ENCODE results near the gene LRP2.

Gene LRP2

DNA sequence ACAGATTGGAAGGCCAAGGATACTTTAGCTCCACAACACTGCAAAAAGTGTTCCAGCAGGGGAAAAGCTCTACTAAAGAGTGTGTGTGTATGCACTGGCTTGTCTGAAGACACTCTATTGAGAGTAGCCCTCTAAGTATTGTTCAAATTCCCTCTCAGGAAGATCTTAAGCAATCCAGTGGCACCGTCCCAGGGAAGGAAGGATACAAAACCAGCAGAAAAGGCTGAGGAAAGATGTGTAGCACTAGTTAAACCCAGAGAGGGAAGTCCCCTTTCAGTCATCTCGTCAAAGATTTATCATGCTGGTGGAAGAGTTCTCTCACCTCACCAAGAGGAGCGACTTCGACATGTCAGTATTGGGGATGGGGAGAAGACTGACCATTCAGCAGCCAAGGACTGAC, 242.5 kb downstream of the LRP2 start:
- no peak for DNase-seq (ENCODE audit: low read depth in 2 of 2)

DNA sequence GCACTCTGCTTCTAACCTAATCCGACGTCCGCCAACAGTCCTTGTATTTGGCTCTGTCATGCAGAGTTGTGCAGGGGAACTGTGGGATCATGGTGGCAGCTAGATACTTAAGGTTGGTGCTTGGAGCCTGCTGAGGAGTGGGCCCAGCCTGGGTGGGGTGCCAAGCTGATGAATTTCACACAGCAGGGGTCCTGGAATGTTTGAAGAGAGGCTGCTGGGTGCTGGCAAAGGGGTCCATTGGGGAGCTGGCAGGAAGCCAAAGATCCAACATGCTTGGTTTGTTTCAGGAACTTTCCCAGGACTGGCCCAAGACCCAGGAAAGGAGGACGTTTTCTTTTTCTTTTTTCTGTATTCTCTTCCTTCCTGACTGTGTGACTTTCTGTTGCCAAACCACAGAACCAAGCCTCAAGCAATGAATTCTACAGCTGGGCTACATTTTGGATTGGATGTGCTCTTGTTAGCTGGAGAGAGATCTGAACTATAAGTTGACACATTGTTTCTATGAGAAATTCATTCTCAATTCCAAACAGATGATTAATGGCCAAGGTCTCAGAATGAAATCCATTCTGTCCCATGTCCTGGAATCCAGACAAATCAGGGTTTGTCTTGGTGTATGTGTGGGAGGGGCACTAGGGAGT, 243.1 kb downstream of the LRP2 start:
- DNase-seq (ENCODE audit: low read depth in 2 of 2): no peak

DNA sequence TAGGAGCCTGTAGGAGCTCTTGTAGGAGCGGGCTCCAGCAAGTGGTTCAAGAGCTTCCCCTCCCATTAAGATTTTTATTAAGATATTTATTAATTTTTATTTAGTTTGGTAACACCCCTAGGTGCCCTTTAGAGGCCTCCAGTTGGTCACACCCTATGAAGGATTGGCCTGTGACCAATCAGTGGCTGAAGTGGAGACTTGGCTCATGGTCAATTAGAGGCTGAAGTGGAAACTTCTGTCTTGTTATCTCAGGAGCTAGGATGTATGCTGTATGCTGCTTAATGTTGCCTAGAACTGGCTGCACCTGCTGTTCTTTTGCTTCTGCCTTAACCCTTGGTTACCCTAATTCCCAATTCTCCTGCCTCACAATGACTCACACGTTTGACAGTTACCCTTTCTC, 244.3 kb downstream of the LRP2 start:
- DNase-seq (ENCODE audit: low read depth in 2 of 2): no peak

DNA sequence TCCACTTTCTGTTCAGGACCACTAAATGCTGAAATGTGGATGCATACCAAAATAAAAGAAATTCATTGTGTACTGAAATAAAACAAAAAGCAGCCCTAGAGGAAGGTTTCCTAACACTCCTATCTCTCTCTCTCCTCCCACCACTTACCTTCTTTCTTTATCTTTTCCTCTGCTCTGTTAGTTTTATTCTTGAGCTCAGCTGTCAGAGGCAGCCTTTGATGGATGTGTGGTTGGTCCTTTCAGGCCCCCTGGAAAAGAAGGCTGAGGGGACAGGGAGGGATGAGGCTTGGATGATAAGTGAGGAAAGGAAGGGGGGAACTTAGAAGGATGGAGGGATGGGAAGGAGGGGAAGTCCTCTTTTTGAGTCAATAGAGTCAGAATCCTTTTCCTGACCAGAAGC, 245.3 kb downstream of the LRP2 start:
- no peak for DNase-seq (ENCODE audit: low read depth in 2 of 2)

DNA sequence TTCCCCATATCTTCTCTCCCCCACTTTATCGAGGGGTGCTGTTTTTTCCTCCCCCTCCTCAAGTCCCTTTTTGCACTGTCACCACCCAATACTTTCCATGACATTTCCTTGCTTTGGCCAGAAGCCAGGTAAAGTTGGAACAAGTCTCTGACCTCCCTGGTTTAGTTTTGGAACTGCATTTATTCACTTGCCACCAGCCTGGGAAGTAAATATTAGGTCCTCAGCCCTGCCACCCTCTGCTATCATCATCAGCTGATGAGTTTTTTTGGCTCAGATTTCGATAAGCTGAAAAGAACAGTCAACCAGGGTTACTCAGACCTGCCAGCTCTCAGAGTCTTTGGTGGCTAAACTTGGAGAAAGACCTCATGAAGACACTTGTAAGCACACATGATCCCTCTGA, 246.0 kb downstream of the LRP2 start:
- DNase-seq (ENCODE audit: low read depth in 2 of 2): no peak

DNA sequence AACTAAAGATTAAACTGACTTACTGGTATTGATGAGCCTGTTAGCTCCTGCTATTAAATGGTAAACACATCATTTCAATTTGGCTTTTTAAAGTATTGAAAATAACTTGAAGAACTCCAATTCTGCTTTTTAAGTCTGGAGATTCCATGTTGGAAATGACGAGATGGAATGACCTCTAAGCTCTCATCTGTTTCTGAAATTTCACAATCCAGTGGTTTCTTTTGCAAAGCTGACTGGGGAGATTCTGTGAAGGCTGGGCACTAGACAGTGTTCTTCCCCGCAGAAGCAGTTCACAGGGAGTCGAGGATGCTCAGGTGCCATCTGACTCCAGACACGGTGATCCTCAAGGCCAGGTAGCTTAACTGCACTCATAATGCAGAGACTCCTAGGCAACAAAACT, 248.3 kb downstream of the LRP2 start:
- DNase-seq (ENCODE audit: low read depth in 2 of 2): no peak

DNA sequence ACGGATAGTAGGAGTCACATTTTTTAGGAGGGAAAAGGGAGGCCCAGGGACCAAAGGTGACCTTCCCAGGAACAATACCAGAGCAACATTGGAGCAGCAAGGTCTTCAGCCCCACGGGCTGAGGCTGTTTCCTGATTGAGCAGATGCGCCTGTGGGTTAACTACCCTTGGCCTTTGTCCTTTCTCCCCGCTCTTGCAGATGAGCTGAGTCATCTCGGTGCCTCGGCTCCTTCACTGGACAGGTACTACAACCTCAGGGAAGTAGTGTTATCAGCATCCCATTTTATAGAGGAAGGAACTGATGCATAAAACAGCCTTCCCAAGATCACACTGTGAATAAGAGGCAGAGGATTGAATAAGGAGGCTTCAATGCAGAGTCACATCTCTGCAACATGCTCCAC, 249.5 kb downstream of the LRP2 start:
- DNase-seq (ENCODE audit: low read depth in 2 of 2): no peak

DNA sequence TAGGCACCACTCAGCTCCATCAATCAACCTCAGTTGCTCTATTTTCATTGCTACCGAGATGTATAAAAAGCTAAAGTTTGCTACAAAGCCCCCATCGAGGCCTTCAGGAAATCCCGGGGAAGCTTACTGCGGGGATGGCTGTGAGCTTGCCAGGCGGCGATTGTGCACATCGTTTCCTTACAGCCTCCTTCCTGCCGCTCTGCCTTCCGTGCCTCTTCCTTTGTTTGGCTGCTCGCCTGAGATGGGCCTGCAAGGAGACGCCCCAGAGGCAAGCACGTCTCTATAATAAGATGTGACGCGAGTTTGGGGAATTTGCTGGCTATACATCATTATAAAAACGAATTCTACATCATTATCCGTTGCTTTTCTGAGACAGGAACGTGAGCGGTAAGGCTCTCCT, 251.4 kb downstream of the LRP2 start:
- DNase-seq (ENCODE audit: low read depth in 2 of 2): no peak

DNA sequence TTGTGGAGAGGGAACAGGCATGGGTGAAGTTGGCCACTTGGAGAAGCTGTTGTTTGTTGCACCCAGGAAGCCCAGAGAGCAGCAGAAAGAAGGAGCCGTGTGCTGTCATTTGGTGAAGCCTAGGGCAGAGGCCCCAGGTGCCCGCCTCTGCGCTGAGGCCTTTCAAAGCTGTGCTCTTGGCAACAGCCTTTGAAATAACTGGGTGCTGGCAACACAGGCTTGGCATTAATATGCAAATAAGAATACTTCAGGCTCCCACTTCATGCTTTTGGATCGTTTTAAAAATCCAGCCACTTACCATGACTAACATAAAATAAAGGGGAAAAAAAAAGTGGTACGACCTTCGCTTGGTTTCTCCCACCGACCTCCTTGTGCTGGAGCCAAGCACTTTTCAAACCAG, 251.9 kb downstream of the LRP2 start:
- DNase-seq (ENCODE audit: low read depth in 2 of 2): no peak

DNA sequence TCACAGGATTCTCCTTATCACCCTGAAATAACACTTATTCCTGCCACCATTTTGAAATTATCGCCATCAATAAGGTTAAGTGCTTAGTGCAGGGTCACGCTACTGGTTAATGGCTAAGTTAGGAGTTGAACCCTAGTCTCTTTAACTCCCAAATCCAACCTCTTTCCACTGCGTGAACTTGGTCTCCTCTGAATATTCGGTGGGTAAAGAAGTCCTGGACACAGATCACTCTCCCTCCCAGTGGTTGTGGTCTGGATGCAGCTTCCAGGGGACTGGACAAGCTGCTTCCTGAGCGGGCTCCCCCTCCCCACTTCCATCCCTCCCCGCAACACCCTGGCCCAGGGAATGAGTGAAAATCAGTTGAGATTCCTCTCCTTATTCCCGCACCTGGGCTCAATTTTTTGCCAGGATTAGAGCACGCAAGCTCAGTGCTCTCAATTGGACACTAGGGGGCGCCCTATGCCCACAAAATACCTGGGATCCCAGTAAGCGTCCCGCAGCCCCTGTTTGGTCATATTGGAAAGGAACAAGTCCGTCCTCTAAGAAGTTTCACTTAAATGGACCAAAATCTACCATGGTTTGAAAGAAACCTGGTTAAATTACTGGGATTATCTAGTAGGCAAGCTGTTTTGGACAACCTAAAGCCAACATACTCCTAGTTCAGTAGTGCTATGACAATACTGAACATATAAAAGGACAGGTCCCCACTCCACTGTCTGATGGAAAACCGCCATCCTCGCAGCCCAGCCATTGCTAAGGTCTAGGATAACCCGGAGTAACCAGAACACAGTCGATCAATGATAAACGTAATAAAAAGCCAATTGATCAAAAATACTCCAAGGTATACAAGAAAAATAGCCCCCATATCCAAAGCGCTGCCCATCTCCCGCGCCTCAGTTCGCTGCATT, 252.6 kb downstream of the LRP2 start:
- peak; percentile 35 to 51 for DNase-seq (ENCODE audit: low read depth in 2 of 2)

DNA sequence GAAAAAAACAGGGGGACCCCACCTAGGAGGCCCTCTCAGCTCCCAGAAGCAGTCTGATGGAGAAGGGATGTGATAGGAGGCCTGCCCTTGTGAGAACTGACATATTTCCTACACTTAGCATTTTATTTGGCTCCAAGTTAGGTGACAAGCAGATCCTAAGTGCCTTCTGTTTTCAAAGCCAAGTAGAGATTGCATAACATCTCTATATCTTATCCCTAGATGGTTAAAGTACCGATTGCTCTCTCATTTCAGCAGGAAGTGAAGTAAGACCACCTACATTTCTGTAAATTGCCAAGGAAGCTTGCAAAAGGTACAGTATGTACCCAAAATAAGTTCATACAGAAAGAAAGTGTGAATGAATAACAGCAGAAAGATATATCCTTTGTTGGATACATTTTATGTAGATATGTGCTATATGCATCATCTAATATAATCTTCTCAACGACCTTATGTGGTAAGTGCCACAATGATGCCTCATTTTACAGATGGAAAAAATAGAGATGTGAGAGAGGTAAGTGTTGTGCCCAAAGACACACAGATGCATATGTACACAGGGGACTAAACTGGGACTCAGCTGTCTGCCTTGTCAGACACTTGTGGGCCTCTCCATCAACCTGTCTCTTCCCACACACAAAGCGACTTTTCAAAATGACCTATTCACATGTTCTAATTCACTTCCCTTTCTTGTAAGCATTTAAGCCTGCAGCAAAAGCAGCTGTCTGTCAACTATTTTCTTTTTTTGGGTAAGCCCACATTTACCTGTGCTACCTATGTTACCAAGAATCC, 254.0 kb downstream of the LRP2 start:
- DNase-seq (ENCODE audit: low read depth in 2 of 2): no peak

DNA sequence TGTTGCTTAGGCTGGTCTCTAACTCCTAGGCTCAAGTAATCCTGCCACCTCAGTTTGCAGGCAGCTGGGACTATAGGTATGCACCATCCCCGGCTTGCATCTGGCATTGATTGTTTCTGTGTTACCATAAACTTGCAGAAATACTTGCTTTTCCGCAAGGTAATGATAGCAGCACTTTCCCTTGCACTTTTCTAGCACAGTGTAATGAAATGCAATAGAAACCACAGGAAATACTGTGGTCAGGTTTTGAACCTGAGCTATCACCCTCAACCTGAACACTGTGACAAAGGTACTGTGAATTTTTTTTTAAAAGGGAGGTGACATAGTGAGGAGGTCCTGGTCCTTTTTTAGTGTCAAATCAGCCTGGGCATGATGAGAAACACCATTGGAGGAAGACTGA, 254.7 kb downstream of the LRP2 start:
- DNase-seq (ENCODE audit: low read depth in 2 of 2): no peak

DNA sequence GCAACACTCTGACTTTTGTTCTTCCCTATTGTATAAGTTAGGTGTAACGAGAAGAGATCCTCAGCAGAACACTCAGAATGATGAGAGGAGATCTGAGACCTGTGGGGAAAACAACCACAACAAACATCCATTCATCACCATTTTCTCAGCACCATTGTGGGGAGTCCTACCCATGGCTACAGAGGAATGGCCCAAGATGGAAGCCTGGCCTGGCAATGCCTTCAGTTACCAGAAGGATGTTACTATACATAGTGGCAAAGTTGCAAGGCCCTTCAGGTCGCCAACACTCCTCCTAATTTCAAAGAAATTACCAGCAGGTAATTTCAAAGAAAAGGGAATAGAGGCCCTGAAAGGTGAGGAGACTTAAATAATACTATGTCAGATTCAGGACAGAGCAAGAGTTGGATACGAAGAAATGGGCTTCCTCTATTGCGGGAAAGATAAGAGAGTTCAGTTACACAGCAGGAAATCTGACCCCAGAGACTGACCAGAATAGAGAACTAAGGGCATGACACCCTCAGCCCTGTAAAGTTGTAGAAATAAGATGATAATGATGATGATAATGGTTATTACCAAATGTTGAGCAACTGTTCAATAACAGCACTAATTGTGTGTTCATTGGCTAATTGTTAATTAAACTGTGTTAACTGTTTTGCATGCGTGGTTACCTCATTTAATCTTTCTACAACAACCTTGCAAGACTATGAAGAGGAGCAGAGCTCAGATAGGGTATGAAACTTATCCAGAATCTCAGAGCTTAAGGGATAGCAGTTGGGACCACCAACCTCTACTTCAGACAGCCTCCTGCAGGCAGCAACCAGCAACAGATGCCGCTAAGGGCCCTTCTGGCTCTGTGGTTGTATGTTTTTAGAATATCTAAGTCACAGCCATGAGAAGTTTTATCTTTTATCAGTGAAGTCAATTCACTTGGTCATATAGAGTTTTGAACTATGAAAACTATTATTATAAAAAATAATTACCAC, 255.5 kb downstream of the LRP2 start:
- no peak for DNase-seq (ENCODE audit: low read depth in 2 of 2)

DNA sequence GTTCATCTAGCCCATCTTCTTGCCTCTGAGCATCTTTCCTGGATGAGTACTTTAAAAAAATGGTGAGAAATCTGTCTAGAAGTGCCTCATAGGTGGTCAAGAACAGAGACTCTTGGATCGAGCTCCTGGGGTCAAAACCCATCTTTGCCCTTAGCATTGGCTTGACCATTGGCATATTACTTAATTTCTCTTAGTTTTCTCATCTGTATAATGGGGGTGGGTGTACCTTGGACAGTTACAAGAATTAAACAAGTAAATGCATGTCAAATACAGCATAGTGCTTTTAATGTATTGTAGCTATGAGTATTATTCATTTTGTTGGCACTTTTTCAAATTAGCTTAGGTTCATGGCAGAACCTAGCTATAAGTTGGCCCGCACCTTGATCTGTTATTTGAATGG, 256.2 kb downstream of the LRP2 start:
- DNase-seq (ENCODE audit: low read depth in 2 of 2): no peak

DNA sequence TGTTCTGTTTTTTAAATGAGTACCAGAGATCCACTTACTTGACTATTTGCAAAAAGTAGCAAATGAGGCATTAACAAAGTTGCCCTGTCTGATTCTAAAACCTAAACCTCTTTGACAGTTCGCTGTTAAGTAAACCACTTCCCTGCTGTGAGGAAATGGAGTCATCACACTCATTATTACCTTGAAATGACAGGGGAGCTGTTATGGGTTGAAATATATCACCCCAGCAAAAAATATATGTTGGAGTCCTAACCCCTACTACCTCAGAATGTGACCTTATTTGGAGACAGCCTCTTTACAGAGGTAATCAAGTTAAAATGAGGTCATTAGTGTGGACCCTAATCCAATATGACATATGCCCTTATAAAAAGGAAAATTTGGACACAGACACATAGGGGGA, 256.9 kb downstream of the LRP2 start:
- DNase-seq (ENCODE audit: low read depth in 2 of 2): no peak

DNA sequence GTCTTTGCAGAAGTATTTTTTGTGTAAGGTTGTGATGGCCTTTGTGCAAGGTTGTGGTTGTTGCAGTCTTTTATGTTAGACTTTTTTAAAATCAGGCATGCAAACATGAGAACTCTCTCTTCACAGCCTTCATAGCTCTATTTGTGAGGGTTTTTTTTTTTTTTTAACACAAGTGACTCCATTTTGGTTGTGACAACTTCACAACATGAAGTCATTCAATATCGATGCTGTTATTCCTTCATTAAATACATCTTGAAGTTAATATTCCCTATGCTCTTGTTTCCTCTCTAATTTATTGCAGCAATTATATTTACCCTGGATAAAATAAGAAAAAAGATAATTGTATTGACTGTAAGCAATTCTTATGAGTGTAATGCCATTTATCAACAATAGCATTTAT, 257.5 kb downstream of the LRP2 start:
- DNase-seq (ENCODE audit: low read depth in 2 of 2): no peak

DNA sequence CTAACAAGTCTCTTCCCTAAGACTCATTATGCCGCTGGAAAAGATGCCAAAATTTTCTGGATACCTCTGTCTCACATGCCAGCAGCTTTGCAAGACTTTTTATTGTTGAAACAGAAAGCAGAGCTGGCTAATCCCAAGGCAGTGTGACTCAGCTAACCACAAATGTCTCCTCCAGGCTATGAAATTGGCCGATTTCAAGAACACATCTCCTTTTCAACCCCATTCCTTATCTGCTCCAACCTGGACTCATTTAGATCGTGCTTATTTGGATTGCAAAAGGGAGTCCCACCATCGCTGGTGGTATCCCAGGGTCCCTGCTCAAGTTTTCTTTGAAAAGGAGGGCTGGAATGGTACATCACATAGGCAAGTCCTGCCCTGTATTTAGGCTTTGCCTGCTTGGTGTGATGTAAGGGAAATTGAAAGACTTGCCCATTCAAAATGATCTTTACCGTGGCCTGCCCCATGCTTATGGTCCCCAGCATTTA, 266.7 kb downstream of the LRP2 start:
- DNase-seq (ENCODE audit: low read depth in 2 of 2): no peak

DNA sequence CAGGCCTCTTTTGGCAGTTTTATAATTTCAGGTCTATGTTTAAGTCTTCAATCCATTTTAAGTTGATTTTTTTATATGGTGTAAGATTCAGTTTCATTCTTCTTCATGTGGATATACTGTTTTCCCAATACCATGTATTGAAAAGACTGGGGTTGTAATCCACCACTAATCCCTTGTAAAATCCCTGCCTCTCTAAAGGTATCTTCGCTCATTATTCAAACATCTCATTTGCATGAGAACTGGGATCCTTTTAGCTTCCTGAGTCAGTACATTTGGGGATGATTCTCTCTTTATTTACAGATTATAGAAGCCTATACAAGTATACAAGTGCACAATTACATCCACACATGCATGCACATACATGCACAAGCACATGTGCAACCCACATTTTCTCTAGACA, 267.7 kb downstream of the LRP2 start:
- no peak for DNase-seq (ENCODE audit: low read depth in 2 of 2)

DNA sequence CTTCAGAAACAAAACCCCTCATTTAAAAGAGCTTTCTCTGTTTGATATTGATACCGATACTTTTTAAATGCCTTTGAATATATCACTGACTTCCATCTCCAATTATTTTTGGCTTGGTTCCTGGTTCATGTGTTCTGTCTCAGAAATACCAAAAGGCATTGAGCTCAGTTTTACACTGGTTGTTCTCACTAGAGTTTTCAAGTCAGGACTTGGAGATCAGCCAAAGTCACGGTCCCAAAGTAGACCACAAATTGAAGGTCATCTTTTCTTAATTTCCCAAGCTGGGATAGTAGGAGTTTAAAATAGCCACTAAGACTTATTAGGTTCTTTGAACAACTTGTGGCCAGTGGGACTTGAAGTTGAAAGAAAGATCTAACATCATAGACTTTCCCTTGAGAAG, 268.8 kb downstream of the LRP2 start:
- no peak for DNase-seq (ENCODE audit: low read depth in 2 of 2)

DNA sequence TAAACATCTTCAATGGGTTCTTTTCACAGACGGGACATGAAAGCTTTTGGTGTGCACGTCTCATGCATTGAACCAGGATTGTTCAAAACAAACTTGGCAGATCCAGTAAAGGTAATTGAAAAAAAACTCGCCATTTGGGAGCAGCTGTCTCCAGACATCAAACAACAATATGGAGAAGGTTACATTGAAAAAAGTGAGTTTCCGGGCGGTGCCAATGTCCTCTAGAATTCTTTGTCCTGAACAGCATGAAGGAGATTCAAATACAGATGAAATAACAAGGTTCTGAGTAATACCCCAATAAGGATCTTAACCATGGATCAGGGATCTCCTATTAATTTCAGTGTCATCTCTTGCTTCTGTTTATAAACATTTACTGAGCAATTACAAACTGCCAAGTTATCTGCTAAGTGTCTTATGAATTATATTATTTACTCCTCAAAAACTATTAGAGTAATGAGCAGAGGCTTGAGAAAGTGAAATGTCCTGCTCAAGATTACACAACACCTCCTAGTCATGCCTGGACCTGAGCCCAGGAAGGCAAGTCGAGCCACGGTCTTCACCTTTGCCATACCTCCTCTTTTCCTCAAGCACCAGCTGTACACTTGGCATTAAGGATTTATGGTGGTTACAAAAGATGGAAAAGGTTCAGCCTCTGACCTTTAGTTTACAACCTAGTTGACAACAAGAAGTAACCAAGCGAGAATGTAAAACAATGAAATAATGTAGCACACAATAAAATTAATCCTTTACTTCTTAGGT, 270.4 kb downstream of the LRP2 start:
- DNase-seq (ENCODE audit: low read depth in 2 of 2): no peak

DNA sequence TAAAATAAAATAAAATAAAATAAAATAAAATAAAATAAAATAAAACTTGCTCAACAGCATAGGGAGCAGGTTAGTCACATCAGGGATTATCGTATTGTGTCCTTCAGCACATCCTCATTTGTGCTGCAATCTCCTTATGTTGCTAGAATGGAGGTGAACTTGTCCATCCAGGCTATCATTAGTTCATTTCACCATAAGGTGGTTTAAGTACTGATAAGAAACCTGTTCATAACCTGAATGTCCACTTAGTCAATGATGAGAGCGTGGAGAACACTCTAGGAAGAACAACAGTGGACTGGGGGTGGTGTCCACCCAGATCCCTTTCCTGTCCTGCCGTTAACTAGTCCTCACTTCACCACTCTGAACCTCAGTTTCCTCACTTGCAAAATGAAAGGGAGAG, 271.1 kb downstream of the LRP2 start:
- DNase-seq (ENCODE audit: low read depth in 2 of 2): no peak

Measured in activated CD8-positive, alpha-beta memory T cell treated with anti-CD3 and anti-CD28 coated beads for 4 hours (primary cell).